OCI-LY3 (cell line): ENCODE measurements around the gene NPFF.

Source experiments
- CTCF ChIP-seq: fragments of 200-600, 300-600 bp; sonication (generic); IDR thresholded peaks from 2 replicates; pipeline ENCODE4 v1.5.1; 2014; ENCODE audit warnings: antibody characterized with exemption, low read length, low read depth
- EZH2phosphoT487 ChIP-seq: fragments of 200-600 bp; shearing (Covaris generic); IDR thresholded peaks from 2 replicates; pipeline ENCODE4 v1.6.1; 2018; ENCODE audit warnings: antibody characterized with exemption, mixed run types, low read depth

DNA sequence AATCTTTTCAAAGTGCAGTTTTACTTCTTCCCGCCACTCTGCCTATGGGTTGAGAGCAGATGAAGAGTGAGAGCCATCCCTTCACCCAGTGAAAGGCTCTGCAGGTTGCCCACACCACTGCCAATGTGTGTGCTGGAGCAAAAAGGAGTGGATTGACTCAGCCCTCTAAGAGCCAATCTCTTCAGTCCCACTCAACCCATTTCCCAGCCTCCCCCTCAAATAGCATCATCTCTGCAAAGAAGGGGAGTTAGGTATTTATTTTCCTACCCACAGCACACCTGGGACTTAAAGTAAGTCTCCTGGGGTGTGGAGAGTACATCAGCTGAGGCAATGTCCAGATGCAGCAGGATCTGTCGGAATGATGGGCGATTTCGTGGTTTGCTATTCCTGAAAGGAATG is 23.3 kb downstream of the NPFF start:
- TF ChIP-seq CTCF (no peak), EZH2phosphoT487 (no peak)
